H9 (cell line): ENCODE measurements around the gene RAET1L. TPM values are rescaled to one million over a fixed set of nuclear protein-coding genes. Genes with fewer than 3 reads are reported as not detected.

Source experiments
- DNase-seq: peaks from one replicate; pipeline ENCODE4 v3.0.0-alpha.2; 2017
- H2AFZ ChIP-seq: one replicate; pipeline ENCODE4 v1.6.1; 2013; ENCODE audit warnings: mild to moderate bottlenecking, low read length, control low read depth, moderate library complexity
- H2AK5ac ChIP-seq: 2 replicates; pipeline ENCODE4 v1.6.1; 2013; ENCODE audit warnings: low read length, control low read depth, mixed read lengths; ENCODE audit not compliant: insufficient read length
- H2BK120ac ChIP-seq: one replicate; pipeline ENCODE4 v1.6.1; 2013; ENCODE audit warnings: low read depth, mild to moderate bottlenecking, low read length, control low read depth, inconsistent platforms; ENCODE audit not compliant: poor library complexity, severe bottlenecking
- H2BK12ac ChIP-seq: 2 replicates; pipeline ENCODE4 v1.6.1; 2013; ENCODE audit warnings: low read length, control low read depth, mixed read lengths, low read depth; ENCODE audit not compliant: insufficient read length
- H2BK15ac ChIP-seq: 2 replicates; pipeline ENCODE4 v1.6.1; 2013; ENCODE audit warnings: low read depth, low read length, control low read depth
- H2BK20ac ChIP-seq: one replicate; pipeline ENCODE4 v1.6.1; 2013; ENCODE audit warnings: low read depth, mild to moderate bottlenecking, low read length, control low read depth, inconsistent platforms; ENCODE audit not compliant: poor library complexity, severe bottlenecking
- H2BK5ac ChIP-seq: 2 replicates; pipeline ENCODE4 v1.6.1; 2013; ENCODE audit warnings: low read length, control low read depth, mixed read lengths; ENCODE audit not compliant: insufficient read length
- H3K14ac ChIP-seq: 2 replicates; pipeline ENCODE4 v1.6.1; 2013; ENCODE audit warnings: low read length, control low read depth; ENCODE audit not compliant: insufficient read depth
- H3K18ac ChIP-seq: 2 replicates; pipeline ENCODE4 v1.6.1; 2013; ENCODE audit warnings: low read depth, mild to moderate bottlenecking, mixed read lengths, low read length, control low read depth; ENCODE audit not compliant: insufficient read length
- H3K23ac ChIP-seq: 2 replicates; pipeline ENCODE4 v1.6.1; 2013; ENCODE audit warnings: low read length, control low read depth, mixed read lengths, low read depth; ENCODE audit not compliant: insufficient read length
- H3K23me2 ChIP-seq: 2 replicates; pipeline ENCODE4 v1.6.1; 2013; ENCODE audit warnings: low read depth, mild to moderate bottlenecking, mixed read lengths, low read length, control low read depth; ENCODE audit not compliant: insufficient read length, poor library complexity, severe bottlenecking
- H3K27ac ChIP-seq: 2 replicates; pipeline ENCODE4 v1.5.1; 2013; ENCODE audit warnings: low read length, control low read depth, mixed read lengths, low read depth; ENCODE audit not compliant: insufficient read length
- H3K27me3 ChIP-seq: 2 replicates; pipeline ENCODE4 v1.6.1; 2013; ENCODE audit warnings: low read length, control low read depth, inconsistent platforms; ENCODE audit not compliant: insufficient read depth
- H3K4ac ChIP-seq: 2 replicates; pipeline ENCODE4 v1.6.1; 2013; ENCODE audit warnings: low read depth, mild to moderate bottlenecking, control low read depth, inconsistent platforms, low read length, moderate library complexity
- H3K4me1 ChIP-seq: 2 replicates; pipeline ENCODE4 v1.6.1; 2013; ENCODE audit warnings: low read length, control low read depth, inconsistent platforms; ENCODE audit not compliant: insufficient read depth
- H3K4me2 ChIP-seq: 2 replicates; pipeline ENCODE4 v1.6.1; 2013; ENCODE audit warnings: low read length, control low read depth, mixed read lengths; ENCODE audit not compliant: insufficient read length, insufficient read depth
- H3K56ac ChIP-seq: 2 replicates; pipeline ENCODE4 v1.6.1; 2013; ENCODE audit warnings: low read depth, mild to moderate bottlenecking, mixed read lengths, low read length, control low read depth; ENCODE audit not compliant: insufficient read length
- H3K79me1 ChIP-seq: 2 replicates; pipeline ENCODE4 v1.6.1; 2013; ENCODE audit warnings: low read depth, mild to moderate bottlenecking, moderate library complexity, low read length, control low read depth, inconsistent platforms; ENCODE audit not compliant: insufficient read depth, poor library complexity, severe bottlenecking
- H3K79me2 ChIP-seq: 2 replicates; pipeline ENCODE4 v1.6.1; 2013; ENCODE audit warnings: low read length, control low read depth, inconsistent platforms; ENCODE audit not compliant: insufficient read depth
- H3K9ac ChIP-seq: 2 replicates; pipeline ENCODE4 v1.6.1; 2013; ENCODE audit warnings: low read length, control low read depth, mixed read lengths; ENCODE audit not compliant: insufficient read length; ENCODE audit errors: extremely low read depth
- H3K9me3 ChIP-seq: one replicate; pipeline ENCODE4 v1.6.1; 2013; ENCODE audit warnings: low read depth, low read length, inconsistent platforms; ENCODE audit not compliant: control insufficient read depth
- H3T11ph ChIP-seq: one replicate; pipeline ENCODE4 v1.6.1; 2013; ENCODE audit warnings: mild to moderate bottlenecking, low read length, control low read depth, inconsistent platforms
- H4K20me1 ChIP-seq: one replicate; pipeline ENCODE4 v1.6.1; 2013; ENCODE audit not compliant: control insufficient read depth, insufficient read length, insufficient read depth
- H4K5ac ChIP-seq: 2 replicates; pipeline ENCODE4 v1.6.1; 2013; ENCODE audit warnings: low read depth, mild to moderate bottlenecking, mixed read lengths, low read length, control low read depth; ENCODE audit not compliant: insufficient read length
- H4K8ac ChIP-seq: replicated peaks from 2 replicates; pipeline ENCODE4 v1.6.1; 2013; ENCODE audit warnings: low read length, control low read depth, mixed read lengths, low read depth; ENCODE audit not compliant: insufficient read length
- H4K91ac ChIP-seq: 2 replicates; pipeline ENCODE4 v1.6.1; 2013; ENCODE audit warnings: low read depth, mild to moderate bottlenecking, moderate library complexity, mixed read lengths, low read length, control low read depth; ENCODE audit not compliant: insufficient read length
- H3K27ac Mint-ChIP-seq, 3 experiments: 2 replicates in 2 of 3; 3 replicates in 1 of 3; pipeline ENCODE4 v1.8.0; 2020 to 2021; ENCODE audit warnings: mixed read lengths in 3 of 3, mild to moderate bottlenecking in 1 of 3, moderate library complexity in 1 of 3
- H3K27me3 Mint-ChIP-seq: 2 replicates; pipeline ENCODE4 v1.8.0; 2021; ENCODE audit warnings: low read depth, mild to moderate bottlenecking, moderate library complexity, mixed read lengths
- H3K36me3 Mint-ChIP-seq, 3 experiments: 2 replicates in 2 of 3; 3 replicates in 1 of 3; pipeline ENCODE4 v1.8.0; 2020 to 2021; ENCODE audit warnings: low read depth in 3 of 3, mixed read lengths in 3 of 3; ENCODE audit not compliant: insufficient read depth in 1 of 3
- H3K4me1 Mint-ChIP-seq, 2 experiments: 2 replicates each; pipeline ENCODE4 v1.8.0; 2020; ENCODE audit warnings: mixed read lengths in 2 of 2
- H3K4me3 Mint-ChIP-seq, 2 experiments: 2 replicates in 1 of 2; 3 replicates in 1 of 2; pipeline ENCODE4 v1.8.0; 2020 to 2021; ENCODE audit warnings: mild to moderate bottlenecking in 2 of 2, mixed read lengths in 2 of 2, moderate library complexity in 1 of 2
- H3K9me3 Mint-ChIP-seq, 2 experiments: 2 replicates in 1 of 2; 3 replicates in 1 of 2; pipeline ENCODE4 v1.8.0; 2020; ENCODE audit warnings: mild to moderate bottlenecking in 2 of 2, mixed read lengths in 2 of 2, moderate library complexity in 1 of 2
- WGBS: extraction: QIAGEN DNeasy Blood & Tissue Kit; methylation state at CpG from one replicate; pipeline ENCODE4 v1.1.7; 2013; ENCODE audit warnings: missing lambda C conversion rate, low lambda C conversion rate, mixed read lengths; ENCODE audit not compliant: insufficient read length; ENCODE audit errors: extremely low coverage; 5-methylcytosine and 5-hydroxymethylcytosine counted together
- total RNA-seq: library from RNA; stranded (reverse); gene quantifications from 2 replicates; pipeline ENCODE4 v1.2.1, GENCODE V29; 2021
- TF ChIP-seq, protein P1 (sequence below): fragments of 200-600 bp; sonication (generic); conservative IDR thresholded peaks from 3 replicates; pipeline ENCODE4 v1.8.0; 2021; ENCODE audit warnings: antibody characterized with exemption, mild to moderate bottlenecking

The RAET1L gene
- total RNA-seq, 1 experiment from 2014 or later = not detected

DNA sequence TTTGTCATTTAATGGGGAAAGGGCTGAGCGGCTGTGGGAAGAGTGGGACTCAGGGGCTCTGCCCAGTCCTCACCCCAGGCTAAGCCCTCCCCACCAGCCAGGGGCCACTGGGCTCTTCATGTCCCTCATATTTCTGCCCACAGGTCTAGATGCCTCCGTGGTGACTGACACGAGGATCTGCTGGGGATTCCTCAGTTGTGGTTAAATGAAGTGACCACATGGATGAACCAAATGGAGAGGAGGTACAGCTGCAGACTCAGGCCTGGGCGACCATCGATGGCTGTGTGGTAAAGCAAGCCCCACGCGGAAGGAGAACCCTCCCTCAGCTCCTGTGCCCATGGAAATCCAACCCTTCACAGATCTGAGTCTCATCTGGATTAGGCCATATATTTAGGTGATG lies 29.4 kb downstream of the RAET1L start:
- Mint-ChIP-seq H3K4me3 (no peak overlapping the region), H3K4me1 (peaks cover 5 to 9% of the 10 kb centered on the region in 2 experiments), H3K27ac (no peak overlapping the region; a peak in 1 of 7 replicates), H3K27me3 (peaks cover 56% of the 10 kb centered on the region), H3K36me3 (peaks cover 0 to 19% (median 0%) of the 10 kb centered on the region in 3 experiments; a peak in 3 of 7 replicates), H3K9me3 (no peaks in the 10 kb centered on the region; a peak in 2 of 5 replicates)
- Histone ChIP-seq H4K91ac (no peak overlapping the region), H3K14ac (no peak overlapping the region), H3K18ac (no peak overlapping the region), H3K23me2 (peaks cover under 1% of the 10 kb centered on the region), H3K4me1 (no peaks in the 10 kb centered on the region), H4K5ac (no peak overlapping the region), H2BK12ac (no peak overlapping the region), H4K20me1 (no peaks in the 10 kb centered on the region), H3K27me3 (peaks cover 37% of the 10 kb centered on the region), H3K4ac (no peak overlapping the region), H3K27ac (no peak overlapping the region), H3K4me2 (no peak overlapping the region), H3K56ac (no peak overlapping the region), H2AFZ (no peak overlapping the region), H2AK5ac (no peak overlapping the region), H3K9ac (no peak overlapping the region), H2BK20ac (no peak overlapping the region), H3K79me1 (no peaks in the 10 kb centered on the region), H3T11ph (no peak overlapping the region), H4K8ac (no peak overlapping the region), H3K79me2 (no peaks in the 10 kb centered on the region), H2BK5ac (no peak overlapping the region), H2BK120ac (no peak overlapping the region), H3K9me3 (no peaks in the 10 kb centered on the region), H2BK15ac (no peak overlapping the region), H3K23ac (no peak overlapping the region)
- DNase-seq = no peak
- TF ChIP-seq, protein P1, sequence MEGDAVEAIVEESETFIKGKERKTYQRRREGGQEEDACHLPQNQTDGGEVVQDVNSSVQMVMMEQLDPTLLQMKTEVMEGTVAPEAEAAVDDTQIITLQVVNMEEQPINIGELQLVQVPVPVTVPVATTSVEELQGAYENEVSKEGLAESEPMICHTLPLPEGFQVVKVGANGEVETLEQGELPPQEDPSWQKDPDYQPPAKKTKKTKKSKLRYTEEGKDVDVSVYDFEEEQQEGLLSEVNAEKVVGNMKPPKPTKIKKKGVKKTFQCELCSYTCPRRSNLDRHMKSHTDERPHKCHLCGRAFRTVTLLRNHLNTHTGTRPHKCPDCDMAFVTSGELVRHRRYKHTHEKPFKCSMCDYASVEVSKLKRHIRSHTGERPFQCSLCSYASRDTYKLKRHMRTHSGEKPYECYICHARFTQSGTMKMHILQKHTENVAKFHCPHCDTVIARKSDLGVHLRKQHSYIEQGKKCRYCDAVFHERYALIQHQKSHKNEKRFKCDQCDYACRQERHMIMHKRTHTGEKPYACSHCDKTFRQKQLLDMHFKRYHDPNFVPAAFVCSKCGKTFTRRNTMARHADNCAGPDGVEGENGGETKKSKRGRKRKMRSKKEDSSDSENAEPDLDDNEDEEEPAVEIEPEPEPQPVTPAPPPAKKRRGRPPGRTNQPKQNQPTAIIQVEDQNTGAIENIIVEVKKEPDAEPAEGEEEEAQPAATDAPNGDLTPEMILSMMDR = no peak
- no CpG with 5 or more reads among the region's 7 CpGs for WGBS
